ENCODE results near the gene TENM3. TPM values are rescaled to one million over a fixed set of nuclear protein-coding genes. Genes with fewer than 3 reads are reported as not detected.

TENM3 gene
- polyA plus RNA-seq, 1 experiment, result 9.2 TPM

DNA sequence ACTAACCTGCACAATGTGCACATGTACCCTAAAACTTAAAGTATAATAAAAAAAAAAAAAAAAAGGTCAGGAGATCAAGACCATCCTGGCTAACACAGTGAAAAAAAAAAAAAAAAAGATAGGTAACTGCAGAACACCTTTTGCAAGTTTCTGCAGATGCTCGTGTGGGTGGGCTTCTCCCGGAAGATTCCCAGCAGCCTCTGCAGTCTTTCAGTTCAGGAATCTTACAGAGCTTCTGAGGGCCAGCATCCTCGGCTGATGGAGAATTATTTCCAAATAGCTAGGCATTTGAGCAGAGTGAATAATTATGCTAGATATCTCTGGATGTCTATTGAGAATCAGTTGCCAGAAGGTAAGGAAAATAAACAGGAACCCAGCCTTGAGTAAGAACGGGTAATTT, 373.3 kb downstream of the TENM3 start:
- TF ChIP-seq, protein P1, sequence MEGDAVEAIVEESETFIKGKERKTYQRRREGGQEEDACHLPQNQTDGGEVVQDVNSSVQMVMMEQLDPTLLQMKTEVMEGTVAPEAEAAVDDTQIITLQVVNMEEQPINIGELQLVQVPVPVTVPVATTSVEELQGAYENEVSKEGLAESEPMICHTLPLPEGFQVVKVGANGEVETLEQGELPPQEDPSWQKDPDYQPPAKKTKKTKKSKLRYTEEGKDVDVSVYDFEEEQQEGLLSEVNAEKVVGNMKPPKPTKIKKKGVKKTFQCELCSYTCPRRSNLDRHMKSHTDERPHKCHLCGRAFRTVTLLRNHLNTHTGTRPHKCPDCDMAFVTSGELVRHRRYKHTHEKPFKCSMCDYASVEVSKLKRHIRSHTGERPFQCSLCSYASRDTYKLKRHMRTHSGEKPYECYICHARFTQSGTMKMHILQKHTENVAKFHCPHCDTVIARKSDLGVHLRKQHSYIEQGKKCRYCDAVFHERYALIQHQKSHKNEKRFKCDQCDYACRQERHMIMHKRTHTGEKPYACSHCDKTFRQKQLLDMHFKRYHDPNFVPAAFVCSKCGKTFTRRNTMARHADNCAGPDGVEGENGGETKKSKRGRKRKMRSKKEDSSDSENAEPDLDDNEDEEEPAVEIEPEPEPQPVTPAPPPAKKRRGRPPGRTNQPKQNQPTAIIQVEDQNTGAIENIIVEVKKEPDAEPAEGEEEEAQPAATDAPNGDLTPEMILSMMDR (IDR thresholded peaks at IDR 0.05; ENCODE audit: insufficient read depth, low read depth, low read length), result no peak
- Histone ChIP-seq H3K36me3 (ENCODE audit: control insufficient read depth, insufficient read depth, low read length) (no peaks in the 10 kb centered on the region), H3K27me3 (ENCODE audit: control insufficient read depth, insufficient read depth, low read length) (no peaks in the 10 kb centered on the region), H3K4me3 (ENCODE audit: low read depth, low read length) (no peak overlapping the region)
- POLR2A ChIA-PET, result no interaction called here
- CTCF ChIA-PET, result interaction anchor here (0.8 kb wide), 1 partner anchor 16 kb away, joined by 3 read pairs; no protein-coding TSS in a partner anchor
- no peak for DNase-seq (ENCODE audit: low read depth)

DNA sequence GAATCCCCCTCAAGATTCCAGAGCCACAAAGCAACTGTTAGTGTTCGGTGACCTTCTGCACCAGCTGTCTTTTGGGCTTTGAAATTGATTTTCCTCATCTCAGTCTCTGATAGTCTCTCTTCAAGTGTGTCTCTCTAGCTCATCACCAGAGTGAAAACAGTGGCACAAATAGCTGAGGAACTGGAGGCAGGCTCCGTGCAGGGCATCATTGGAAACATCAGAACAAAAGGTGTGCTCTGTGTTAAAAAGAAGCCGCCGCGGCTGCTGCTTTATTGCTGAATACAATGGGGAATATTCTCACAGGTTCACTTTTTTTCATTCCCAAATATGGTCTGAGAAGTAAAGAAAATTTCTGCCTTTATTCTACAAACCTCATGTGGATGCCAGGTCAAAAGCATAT, 376.5 kb downstream of the TENM3 start:
- CTCF ChIA-PET, result no interaction called here
- no peak for DNase-seq (ENCODE audit: low read depth)
- POLR2A ChIA-PET, result no interaction called here
- Histone ChIP-seq H3K4me3 (ENCODE audit: low read depth, low read length) (no peak overlapping the region), H3K36me3 (ENCODE audit: control insufficient read depth, insufficient read depth, low read length) (no peaks in the 10 kb centered on the region), H3K27me3 (ENCODE audit: control insufficient read depth, insufficient read depth, low read length) (no peaks in the 10 kb centered on the region)
- TF ChIP-seq, protein P1 (IDR thresholded peaks at IDR 0.05; ENCODE audit: insufficient read depth, low read depth, low read length), result no peak

DNA sequence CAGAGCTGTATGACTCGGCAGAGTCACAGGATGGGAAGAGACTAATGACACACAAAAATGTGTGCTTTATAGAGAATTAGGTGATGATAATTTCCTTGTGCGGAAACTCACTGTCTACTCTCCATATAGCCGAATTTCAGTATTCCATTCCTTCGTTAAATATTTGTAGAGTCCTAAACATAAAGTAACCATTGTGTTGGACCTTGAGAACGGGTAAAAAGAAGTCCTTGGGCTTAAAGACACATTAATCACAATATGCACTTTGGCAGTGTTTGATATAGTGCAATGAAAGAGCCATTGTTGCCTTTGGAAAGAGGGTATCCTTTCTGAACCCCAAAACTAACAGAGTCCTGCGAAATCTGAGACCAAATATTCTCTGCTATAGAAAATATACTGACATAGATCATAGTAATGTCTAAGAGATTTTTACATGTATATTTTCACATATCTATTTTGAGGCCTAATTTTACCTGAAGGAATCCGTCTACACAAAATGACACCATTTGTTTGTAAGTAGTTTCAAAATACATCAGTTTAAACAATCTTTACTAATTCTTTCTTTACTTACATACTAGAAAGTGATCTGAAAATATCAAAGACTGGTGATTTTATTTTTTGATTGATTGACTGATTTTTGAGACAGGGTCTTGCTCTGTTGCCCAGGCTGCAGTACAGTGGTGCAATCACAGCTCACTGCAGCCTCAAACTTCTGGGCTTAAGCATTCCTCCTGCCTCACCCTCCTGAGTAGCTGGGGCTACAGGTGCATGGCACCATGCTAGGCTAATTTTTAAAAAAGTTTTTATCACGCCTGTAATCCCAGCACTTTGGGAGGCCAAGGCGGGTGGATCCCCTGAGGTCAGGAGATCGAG, 377.1 kb downstream of the TENM3 start:
- CTCF ChIA-PET, result no interaction called here

DNA sequence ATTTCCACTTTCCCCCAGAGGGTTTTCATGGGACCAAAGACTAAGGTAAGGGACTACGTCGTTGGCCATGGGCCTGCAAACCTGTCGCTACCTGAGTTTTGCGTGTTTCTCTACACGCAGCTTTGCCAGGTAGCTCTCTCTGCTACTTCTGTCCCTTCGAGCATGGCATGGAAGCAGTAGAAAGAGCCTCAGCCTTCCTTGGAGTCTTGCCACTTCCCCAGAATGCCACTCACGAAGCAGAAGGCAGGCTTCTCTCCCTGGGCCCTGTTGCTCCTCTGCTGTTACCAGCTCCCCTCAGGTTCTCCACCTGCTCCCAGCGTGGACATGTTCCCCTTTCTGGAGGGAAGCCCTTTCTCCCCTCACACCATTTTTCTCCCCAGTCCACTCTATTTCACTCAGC, 381.1 kb downstream of the TENM3 start:
- no peak for DNase-seq (ENCODE audit: low read depth)
- no peaks in the 10 kb centered on the region for H3K27me3 ChIP-seq (ENCODE audit: control insufficient read depth, insufficient read depth, low read length)
- CTCF ChIA-PET, result no interaction called here
- POLR2A ChIA-PET, result no interaction called here
- no peak overlapping the region for H3K4me3 ChIP-seq (ENCODE audit: low read depth, low read length)
- TF ChIP-seq, protein P1 (IDR thresholded peaks at IDR 0.05; ENCODE audit: insufficient read depth, low read depth, low read length), result no peak
- H3K36me3 ChIP-seq (ENCODE audit: control insufficient read depth, insufficient read depth, low read length), result no peaks in the 10 kb centered on the region

More for the DNA sequence above, 377.1 kb downstream of the TENM3 start:
- Histone ChIP-seq H3K27me3 (ENCODE audit: control insufficient read depth, insufficient read depth, low read length) (no peaks in the 10 kb centered on the region), H3K36me3 (ENCODE audit: control insufficient read depth, insufficient read depth, low read length) (no peaks in the 10 kb centered on the region), H3K4me3 (ENCODE audit: low read depth, low read length) (no peak overlapping the region)
- TF ChIP-seq, protein P1 (IDR thresholded peaks at IDR 0.05; ENCODE audit: insufficient read depth, low read depth, low read length), result no peak
- POLR2A ChIA-PET, result no interaction called here
- no peak for DNase-seq (ENCODE audit: low read depth)

DNA sequence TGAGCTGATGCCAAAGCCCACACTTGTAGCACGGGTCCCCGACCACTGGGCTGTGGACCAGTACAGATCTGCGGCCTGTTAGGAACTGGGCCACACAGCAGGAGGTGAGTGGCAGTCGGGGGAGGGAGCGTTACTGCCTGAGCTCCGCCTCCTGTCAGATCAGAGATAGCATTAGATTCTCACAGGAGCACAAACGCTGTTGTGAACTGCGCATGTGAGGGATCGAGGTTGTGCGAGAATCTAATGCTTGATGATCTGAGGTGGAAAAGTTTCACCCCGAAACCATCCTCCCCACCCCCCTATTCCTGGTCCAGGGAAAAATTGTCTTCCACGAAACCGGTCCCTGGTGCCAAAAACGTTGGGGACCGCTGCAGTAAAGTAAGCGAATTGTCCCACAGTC, 382.0 kb downstream of the TENM3 start:
- TF ChIP-seq, protein P1 (IDR thresholded peaks at IDR 0.05; ENCODE audit: insufficient read depth, low read depth, low read length), result no peak
- H3K36me3 ChIP-seq (ENCODE audit: control insufficient read depth, insufficient read depth, low read length), result no peaks in the 10 kb centered on the region
- H3K4me3 ChIP-seq (ENCODE audit: low read depth, low read length), result no peak overlapping the region
- CTCF ChIA-PET, result no interaction called here
- POLR2A ChIA-PET, result no interaction called here
- DNase-seq (ENCODE audit: low read depth), result no peak
- H3K27me3 ChIP-seq (ENCODE audit: control insufficient read depth, insufficient read depth, low read length), result no peaks in the 10 kb centered on the region

All from BJ (cell line).